Measurements from ENCODE around the gene DNTT.
"Not testable (repeated sequence)": the region's sequence is repeated elsewhere in the genome, so short reads cannot be mapped to it uniquely, and the experiment has no call there.

Gene DNTT

GRCh38 chr10:96276831-96277230, 27.4 kb upstream of the DNTT start:
- no peak for DNase-seq

- no peak for DNase-seq
These were observed 25.0 kb upstream of the DNTT start for GRCh38 chr10:96279191-96279641.

GRCh38 chr10:96280859-96281258, 23.4 kb upstream of the DNTT start:
- no peak for DNase-seq

- DNase-seq: no peak
These were observed 22.7 kb upstream of the DNTT start for GRCh38 chr10:96281444-96282029.

GRCh38 chr10:96283351-96283750, 20.9 kb upstream of the DNTT start:
- DNase-seq: no peak

- no peak for DNase-seq
These were observed 20.5 kb upstream of the DNTT start for GRCh38 chr10:96283756-96284155.

- DNase-seq: no peak
These were observed 18.9 kb upstream of the DNTT start for GRCh38 chr10:96285331-96285752.

GRCh38 chr10:96287392-96288105, 16.7 kb upstream of the DNTT start:
- no peak for DNase-seq

- no peak for DNase-seq
These were observed 16.0 kb upstream of the DNTT start for GRCh38 chr10:96288151-96288621.

GRCh38 chr10:96289218-96289910, 14.9 kb upstream of the DNTT start:
- no peak for DNase-seq

GRCh38 chr10:96290368-96291133, 13.7 kb upstream of the DNTT start:
- no peak for DNase-seq

- DNase-seq: no peak
These were observed 11.0 kb upstream of the DNTT start for GRCh38 chr10:96292971-96293920.

- no peak for DNase-seq
These were observed 8.8 kb upstream of the DNTT start for GRCh38 chr10:96295475-96295874.

GRCh38 chr10:96297486-96297885, 6.7 kb upstream of the DNTT start:
- DNase-seq: no peak

GRCh38 chr10:96298362-96298761, 5.9 kb upstream of the DNTT start:
- no peak for DNase-seq

- DNase-seq: no peak
These were observed 4.9 kb upstream of the DNTT start for GRCh38 chr10:96299383-96299782.

GRCh38 chr10:96301616-96302015, 2.6 kb upstream of the DNTT start:
- DNase-seq: no peak

- no peak for DNase-seq
These were observed 785 bp downstream of the DNTT start for GRCh38 chr10:96305019-96305418.

GRCh38 chr10:96306516-96306915, 2.3 kb downstream of the DNTT start:
- no peak for DNase-seq

- DNase-seq: not testable (repeated sequence)
These were observed 4.6 kb downstream of the DNTT start for GRCh38 chr10:96308854-96309253.

- no peak for DNase-seq
These were observed 5.5 kb downstream of the DNTT start for GRCh38 chr10:96309628-96310320.

- DNase-seq: no peak
These were observed 6.1 kb downstream of the DNTT start for GRCh38 chr10:96310321-96310669.
